HepG2 (cell line): ENCODE measurements around the gene UQCRC1. TPM values are rescaled to one million over a fixed set of nuclear protein-coding genes. Genes with fewer than 3 reads are reported as not detected.
A peak's percentile ranks its signal among the peaks of the same experiment; 100 is the strongest.

Experiments
- GATAD1 ChIP-seq: IDR thresholded peaks from 2 replicates; pipeline ENCODE4 v1.6.1; 2016; ENCODE audit warnings: missing genetic modification reagents, missing compliant biosample characterization
- ZNF333 ChIP-seq: sonication (generic); formaldehyde crosslinking; IDR thresholded peaks from 2 replicates; pipeline ENCODE4 v1.4.0; 2020; ENCODE audit warnings: mild to moderate bottlenecking, missing genetic modification reagents, borderline replicate concordance
- ZNF644 ChIP-seq: IDR thresholded peaks from 2 replicates; pipeline ENCODE4 v1.6.1; 2016; ENCODE audit warnings: low read depth
- polyA plus RNA-seq, 8 experiments: library from polyadenylated mRNA; depleted of rRNA in 3 of 8; stranded (reverse) in 7 of 8; unstranded in 1 of 8; fragments of >200 nt; fragmentation: Illumina TruSeq in 4 of 8; extraction: Trizol in 4 of 8; gene quantifications; 2 replicates each; pipeline versions ENCODE4 v1.2.1 to v1.2.3, GENCODE V29; 2011 to 2016; ENCODE audit warnings: low read depth in 4 of 8, missing spikeins in 1 of 8, mixed read lengths in 1 of 8; ENCODE audit not compliant: insufficient read depth in 1 of 8
- total RNA-seq, 5 experiments: library from RNA; depleted of rRNA; stranded (reverse); fragments of >200 nt; fragmentation: Illumina TruSeq; extraction: Trizol; gene quantifications; 2 replicates each; pipeline ENCODE4 v1.2.3, GENCODE V29; 2016; ENCODE audit warnings: low read depth in 1 of 5
- TF ChIP-seq, protein P1 (sequence below): IDR thresholded peaks from 2 replicates; pipeline ENCODE4 v1.4.0; 2020; ENCODE audit warnings: mild to moderate bottlenecking, missing genetic modification reagents
- TF ChIP-seq, protein P2 (sequence below): sonication (generic); formaldehyde crosslinking; IDR thresholded peaks from 2 replicates; pipeline ENCODE4 v1.8.1; 2023; ENCODE audit warnings: missing genetic modification reagents, inconsistent platforms, borderline replicate concordance

UQCRC1 gene
- total and polyA plus RNA-seq, 2 of the 13 experiments (the other 11 are each of a cell fraction or from before 2014, with no cell fraction given): 316 to 680 TPM

- TF ChIP-seq, protein P1, sequence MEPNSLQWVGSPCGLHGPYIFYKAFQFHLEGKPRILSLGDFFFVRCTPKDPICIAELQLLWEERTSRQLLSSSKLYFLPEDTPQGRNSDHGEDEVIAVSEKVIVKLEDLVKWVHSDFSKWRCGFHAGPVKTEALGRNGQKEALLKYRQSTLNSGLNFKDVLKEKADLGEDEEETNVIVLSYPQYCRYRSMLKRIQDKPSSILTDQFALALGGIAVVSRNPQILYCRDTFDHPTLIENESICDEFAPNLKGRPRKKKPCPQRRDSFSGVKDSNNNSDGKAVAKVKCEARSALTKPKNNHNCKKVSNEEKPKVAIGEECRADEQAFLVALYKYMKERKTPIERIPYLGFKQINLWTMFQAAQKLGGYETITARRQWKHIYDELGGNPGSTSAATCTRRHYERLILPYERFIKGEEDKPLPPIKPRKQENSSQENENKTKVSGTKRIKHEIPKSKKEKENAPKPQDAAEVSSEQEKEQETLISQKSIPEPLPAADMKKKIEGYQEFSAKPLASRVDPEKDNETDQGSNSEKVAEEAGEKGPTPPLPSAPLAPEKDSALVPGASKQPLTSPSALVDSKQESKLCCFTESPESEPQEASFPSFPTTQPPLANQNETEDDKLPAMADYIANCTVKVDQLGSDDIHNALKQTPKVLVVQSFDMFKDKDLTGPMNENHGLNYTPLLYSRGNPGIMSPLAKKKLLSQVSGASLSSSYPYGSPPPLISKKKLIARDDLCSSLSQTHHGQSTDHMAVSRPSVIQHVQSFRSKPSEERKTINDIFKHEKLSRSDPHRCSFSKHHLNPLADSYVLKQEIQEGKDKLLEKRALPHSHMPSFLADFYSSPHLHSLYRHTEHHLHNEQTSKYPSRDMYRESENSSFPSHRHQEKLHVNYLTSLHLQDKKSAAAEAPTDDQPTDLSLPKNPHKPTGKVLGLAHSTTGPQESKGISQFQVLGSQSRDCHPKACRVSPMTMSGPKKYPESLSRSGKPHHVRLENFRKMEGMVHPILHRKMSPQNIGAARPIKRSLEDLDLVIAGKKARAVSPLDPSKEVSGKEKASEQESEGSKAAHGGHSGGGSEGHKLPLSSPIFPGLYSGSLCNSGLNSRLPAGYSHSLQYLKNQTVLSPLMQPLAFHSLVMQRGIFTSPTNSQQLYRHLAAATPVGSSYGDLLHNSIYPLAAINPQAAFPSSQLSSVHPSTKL (CRISPR knock-in tag): no peak
- TF ChIP-seq GATAD1 (CRISPR knock-in tag): no peak
- no peak for TF ChIP-seq ZNF644 (CRISPR knock-in tag)
- 0 out of 2 replicates have a peak, but pooled peaks have one; percentile 39 for TF ChIP-seq ZNF333 (CRISPR knock-in tag)
- TF ChIP-seq, protein P2, sequence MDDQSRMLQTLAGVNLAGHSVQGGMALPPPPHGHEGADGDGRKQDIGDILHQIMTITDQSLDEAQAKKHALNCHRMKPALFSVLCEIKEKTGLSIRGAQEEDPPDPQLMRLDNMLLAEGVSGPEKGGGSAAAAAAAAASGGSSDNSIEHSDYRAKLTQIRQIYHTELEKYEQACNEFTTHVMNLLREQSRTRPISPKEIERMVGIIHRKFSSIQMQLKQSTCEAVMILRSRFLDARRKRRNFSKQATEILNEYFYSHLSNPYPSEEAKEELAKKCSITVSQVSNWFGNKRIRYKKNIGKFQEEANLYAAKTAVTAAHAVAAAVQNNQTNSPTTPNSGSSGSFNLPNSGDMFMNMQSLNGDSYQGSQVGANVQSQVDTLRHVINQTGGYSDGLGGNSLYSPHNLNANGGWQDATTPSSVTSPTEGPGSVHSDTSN (CRISPR knock-in tag): no peak
Observed at GRCh38 chr3:48636149-48636655, 26.8 kb upstream of the UQCRC1 start (continued).
